ENCODE measurements around the gene KIF2C.
"Not testable (repeated sequence)": the region's sequence is repeated elsewhere in the genome, so short reads cannot be mapped to it uniquely, and the experiment has no call there.

Gene KIF2C

DNA sequence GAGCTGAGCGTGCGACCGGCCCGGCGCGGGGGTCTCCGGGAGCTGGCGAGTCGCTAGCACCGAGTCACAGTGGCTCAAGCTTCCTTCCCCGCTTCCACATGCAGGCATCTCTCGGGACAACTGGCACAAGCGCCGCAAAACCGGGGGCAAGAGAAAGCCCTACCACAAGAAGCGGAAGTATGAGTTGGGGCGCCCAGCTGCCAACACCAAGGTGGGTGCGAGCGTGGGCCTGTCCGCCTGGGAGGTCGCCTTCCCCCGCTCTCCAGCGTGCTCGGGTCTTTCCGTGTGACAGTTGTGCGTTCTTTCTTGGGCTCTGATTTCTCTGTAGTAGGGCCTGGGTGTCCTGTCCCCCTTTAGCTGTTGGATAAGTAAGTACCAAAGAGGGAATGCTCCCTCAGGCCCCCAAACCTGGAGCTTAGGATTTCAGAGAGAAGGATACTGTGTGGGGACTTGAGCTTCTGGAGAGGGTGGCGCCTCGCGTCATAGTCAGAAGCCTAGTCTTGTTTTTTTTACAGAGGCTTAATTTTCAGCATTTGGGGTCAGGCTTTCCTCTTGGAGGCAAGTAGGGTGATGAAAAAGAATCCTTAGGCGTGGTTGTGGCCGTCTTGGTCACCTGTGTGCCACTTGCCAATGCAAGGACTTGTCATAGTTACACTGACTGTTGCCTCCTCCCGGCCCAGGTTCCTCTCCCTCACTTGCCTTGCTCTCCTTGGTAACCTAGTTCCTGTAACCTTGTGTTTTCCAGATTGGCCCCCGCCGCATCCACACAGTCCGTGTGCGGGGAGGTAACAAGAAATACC, 36.5 kb downstream of the KIF2C start:
- no peak for DNase-seq (ENCODE audit: low spot score)

DNA sequence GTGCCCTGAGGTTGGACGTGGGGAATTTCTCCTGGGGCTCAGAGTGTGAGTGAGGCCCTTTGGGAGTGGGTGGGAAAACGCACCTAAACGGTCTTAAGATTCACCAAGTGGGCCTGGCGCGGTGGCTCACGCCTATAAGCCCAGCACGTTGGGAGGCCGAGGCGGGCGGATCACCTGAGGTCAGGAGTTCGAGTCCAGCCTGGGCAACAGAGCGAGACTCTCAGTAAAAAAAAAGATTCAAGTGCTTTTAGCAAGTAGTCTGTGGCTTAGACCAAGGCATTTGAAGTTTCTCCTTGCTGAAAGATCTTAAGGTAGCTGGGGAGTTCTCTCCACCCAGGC, 37.1 kb downstream of the KIF2C start:
- DNase-seq (ENCODE audit: low spot score): no peak

DNA sequence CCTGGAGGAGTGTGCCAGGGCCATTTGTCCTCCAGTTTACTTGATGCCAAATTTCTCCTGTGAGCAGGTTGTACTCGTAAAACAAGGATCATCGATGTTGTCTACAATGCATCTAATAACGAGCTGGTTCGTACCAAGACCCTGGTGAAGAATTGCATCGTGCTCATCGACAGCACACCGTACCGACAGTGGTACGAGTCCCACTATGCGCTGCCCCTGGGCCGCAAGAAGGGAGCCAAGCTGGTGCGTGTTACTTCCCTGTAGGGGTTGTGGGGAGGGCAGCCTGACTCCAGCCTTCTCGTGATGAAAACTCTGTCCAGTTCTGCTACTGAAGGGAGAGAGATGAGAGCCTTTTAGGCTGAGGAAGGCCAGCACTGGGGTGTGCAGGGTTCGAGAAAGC, 37.9 kb downstream of the KIF2C start:
- DNase-seq (ENCODE audit: low spot score): no peak

GRCh38 chr1:44777969-44778635, 38.5 kb downstream of the KIF2C start:
- DNase-seq (ENCODE audit: low spot score): no peak

DNA sequence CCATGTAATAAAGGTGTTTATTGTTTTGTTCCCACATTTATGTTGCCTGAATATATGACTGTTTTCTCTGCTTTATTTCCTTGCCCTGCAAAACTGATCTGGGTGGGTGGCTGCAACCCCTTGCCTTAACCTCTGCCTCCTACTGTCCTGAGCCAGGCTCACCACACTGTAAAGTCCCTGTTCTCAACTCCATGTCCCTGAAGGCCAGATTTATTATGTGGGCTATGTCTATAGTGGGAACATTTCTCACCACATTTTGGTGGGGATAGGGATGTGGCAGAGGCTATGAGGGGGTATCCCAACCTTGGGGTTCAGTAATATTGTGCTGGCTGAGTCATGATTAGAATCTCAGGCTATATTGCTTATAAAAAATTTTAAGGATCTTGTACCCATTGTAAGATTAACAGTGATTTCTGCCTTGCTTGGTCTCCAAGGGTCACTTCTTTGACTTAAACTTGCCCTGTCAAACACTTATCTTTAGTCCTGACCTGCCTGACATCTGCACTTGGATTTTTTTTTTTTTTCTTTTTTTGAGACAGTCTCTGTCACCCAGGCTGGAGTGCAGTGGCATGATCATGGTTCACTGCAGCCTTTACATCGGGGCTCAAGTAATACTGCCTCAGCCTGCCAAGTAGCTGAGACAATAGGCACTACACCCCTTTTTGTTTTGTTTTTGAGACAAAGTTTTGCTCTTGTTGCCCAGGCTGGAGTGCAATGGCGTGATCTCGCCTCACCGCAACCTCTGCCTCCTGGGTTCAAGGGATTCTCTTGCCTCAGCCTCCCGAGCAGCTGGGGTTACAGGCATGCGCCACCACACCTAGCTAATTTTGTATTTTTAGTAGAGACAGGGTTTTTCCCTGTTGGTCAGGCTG, 39.3 kb downstream of the KIF2C start:
- DNase-seq (ENCODE audit: low spot score): no peak

DNA sequence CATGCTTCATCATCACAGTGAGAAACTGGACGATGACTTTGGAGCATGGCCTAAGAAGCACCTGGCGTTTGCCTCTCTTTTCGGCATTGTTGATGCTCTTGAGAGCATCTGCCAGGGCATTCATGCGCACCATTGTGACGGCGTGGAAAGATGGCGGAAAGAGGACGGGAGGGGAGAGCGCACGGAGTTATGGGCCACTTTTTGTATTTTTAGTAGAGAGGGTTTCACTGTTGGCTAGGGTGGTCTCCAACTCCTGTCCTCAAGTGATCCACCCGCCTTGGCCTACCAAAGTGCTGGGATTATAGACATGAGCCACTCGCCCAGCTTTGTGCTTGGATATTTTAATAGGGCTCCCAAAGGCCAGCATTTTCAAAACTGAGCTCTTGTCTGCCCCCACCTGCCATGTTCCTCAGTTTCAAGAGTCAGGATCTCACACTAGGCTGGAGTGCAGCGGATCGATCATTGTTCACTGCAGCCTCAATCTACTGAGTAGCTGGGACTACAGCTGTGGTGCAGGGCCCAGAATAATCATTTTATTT, 41.0 kb downstream of the KIF2C start:
- DNase-seq (ENCODE audit: low spot score): no peak

- no peak for DNase-seq (ENCODE audit: low spot score)
Observed at GRCh38 chr1:44783697-44784093, 44.1 kb downstream of the KIF2C start.

DNA sequence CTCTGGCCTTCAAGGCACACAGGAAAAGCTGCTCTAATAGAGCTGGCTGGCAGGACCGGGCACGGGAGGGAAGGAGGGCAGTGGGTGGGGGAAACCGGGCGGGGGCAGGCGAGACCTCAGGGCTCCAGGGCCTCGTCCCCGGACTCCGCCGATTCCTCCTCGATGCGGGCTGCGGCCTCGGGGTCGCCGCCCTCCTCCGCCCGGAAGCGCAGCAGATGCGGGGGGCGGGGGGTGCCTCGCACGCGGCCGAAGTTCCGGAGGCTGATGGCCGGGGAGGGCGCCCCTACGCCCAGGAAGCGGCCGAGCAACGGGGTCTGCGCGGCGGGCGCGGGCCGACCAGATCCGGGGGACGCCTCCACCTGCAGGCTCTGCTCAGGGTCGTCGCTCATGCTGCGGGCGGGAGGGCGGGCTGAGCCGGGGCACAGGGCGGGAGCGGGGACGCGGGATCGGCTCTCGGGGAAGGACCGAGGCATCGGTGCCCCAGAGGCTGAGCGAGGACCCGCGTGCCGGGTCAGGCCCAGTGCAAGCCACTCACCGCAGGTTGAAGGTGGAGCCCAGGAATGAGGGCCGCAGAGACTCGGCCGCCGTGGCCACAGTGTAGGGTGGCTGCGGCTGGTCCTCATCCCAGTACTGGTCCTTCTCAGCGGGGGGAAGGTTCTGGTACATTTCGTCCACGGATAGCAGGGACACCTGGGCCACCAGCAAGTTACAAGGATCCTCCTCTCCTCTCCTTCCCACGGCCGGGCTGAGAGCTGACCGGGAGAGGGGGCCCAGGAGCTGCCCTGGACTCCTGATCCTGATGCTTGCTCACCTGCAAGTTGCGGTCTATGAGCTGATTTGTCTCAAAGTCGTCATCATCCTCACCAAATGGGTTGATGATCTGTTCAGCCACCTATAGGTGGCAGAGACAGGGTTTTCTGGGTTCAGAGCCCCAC, 44.7 kb downstream of the KIF2C start:
- DNase-seq (ENCODE audit: low spot score): no peak

- DNase-seq (ENCODE audit: low spot score): no peak
Observed at GRCh38 chr1:44785029-44785380, 45.4 kb downstream of the KIF2C start.

GRCh38 chr1:44785501-44786137, 46.0 kb downstream of the KIF2C start:
- DNase-seq (ENCODE audit: low spot score): no peak

DNA sequence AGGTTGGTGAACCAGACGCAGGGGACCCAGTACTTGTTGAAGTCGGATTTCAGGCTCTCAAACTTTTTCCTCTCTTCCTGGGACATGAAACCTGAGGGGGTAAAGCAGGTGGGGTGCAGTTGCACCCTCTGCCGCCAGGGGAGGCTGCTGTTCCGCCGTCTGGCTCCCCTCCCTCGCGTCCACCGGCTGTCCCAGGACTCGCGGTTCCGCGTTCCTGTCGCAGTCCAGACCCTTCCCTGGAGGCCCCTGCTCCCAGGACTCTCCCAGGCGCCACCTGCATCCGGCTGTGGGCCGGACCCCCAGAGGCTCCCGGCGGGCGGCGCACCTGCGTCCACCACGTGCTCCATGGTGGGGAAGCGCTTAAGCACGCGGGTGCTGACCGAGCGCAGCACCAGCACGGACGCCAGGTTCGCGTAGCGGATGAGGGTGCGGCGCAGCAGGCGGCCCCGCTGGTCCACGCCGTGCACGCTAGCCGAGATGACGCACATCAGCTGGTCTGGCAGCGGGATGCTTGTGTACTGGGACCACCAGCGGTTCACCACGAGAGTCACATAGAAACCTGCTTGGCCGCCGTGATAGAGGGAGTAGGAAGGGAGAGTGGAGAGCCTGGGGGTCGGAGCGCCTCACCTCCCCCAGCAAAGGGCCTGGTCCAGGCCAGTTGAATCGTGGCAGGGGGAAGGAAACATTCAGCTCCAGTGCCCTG, 46.7 kb downstream of the KIF2C start:
- DNase-seq (ENCODE audit: low spot score): no peak

GRCh38 chr1:44786841-44787426, 47.3 kb downstream of the KIF2C start:
- no peak for DNase-seq (ENCODE audit: low spot score)

DNA sequence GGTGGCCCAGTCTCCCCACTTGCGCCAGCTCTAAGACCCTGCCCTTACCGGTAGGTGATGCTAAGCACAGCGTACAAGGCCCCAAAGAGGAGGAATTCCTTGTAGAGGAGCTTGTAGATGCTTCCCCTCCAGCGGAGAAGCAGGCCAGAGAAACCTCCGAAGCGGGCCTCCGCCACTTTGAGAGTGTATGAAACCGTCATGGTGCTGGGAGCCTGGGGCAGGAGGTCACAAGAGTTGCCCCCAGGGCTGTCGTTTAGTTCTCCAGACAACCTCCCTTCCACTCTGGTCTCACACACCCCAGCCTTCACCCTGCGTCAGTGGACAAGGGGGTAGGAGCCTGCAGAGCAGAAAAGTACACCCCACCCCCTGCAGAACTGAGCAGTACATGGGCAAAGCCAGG, 47.9 kb downstream of the KIF2C start:
- DNase-seq (ENCODE audit: low spot score): no peak

- DNase-seq (ENCODE audit: low spot score): no peak
Observed at GRCh38 chr1:44788120-44788860, 48.7 kb downstream of the KIF2C start, which contains the start of gene BEST4. BEST4 (minus strand) TSS chr1:44788170; CDS start chr1:44787705, 465 bp downstream.

GRCh38 chr1:44790968-44791801, 51.5 kb downstream of the KIF2C start:
- no peak for DNase-seq (ENCODE audit: low spot score)

DNA sequence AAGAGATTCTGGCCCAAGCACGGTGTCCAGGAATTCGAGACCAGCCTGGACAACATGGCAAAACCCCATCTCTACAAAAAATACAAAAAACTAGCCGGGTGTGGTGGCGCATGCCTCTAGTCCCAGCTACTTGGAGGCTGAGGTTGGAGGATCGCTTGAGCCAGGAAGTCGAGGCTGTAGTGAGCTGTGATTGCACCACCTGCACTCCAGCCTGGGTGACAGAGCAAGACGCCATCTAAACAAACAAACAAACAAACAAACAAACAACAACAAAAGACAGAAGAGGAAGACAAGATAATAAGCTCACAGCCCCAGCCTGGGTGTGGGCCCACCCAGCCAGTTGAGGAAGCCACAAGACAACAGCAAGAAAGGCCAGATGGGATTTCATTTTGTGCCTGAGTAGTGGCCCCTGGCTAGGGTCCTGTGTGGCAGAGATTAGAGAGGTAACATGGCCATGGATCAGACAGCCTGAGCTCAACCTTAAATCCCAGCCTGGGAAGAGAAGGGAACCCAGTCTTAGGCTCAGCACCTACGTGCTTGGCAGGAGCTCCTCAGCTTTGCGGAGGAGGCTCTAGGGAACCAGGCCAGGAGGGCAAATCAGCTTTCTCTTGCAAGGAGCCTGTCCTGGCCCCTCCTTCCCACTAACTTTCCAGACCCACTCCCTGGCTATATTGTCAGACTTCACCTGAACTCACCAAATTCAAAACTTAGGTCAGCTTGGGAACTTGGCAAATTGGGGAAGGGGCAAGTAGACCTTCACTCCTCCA, 53.3 kb downstream of the KIF2C start:
- DNase-seq (ENCODE audit: low spot score): no peak

- not testable (repeated sequence) for DNase-seq (ENCODE audit: low spot score)
Observed at GRCh38 chr1:44797886-44798285, 58.2 kb downstream of the KIF2C start.

Data from putamen (tissue), 1 donor.